GM10266 (cell line): ENCODE measurements around the gene SRPX.
A peak's percentile ranks its signal among the peaks of the same experiment; 100 is the strongest.

Experiments
- DNase-seq: peaks from one replicate; pipeline ENCODE4 v3.0.0; 2012; ENCODE audit errors: extremely low spot score
- CTCF ChIP-seq: IDR thresholded peaks from 2 replicates; pipeline ENCODE4 v1.5.1; 2012; ENCODE audit warnings: mild to moderate bottlenecking, low read depth; ENCODE audit not compliant: control insufficient read depth, insufficient read depth; ENCODE audit errors: missing control alignments

Gene SRPX

GRCh38 chrX:38224160-38224559 lies 3.5 kb upstream of the SRPX start:
- no peak for TF ChIP-seq CTCF
- no peak for DNase-seq

GRCh38 chrX:38221391-38221929 lies 789 bp upstream of the SRPX start:
- DNase-seq, result no peak
- TF ChIP-seq CTCF, result no peak

GRCh38 chrX:38220024-38220414 lies 652 bp downstream of the SRPX start:
- TF ChIP-seq CTCF, result peak; percentile 22
- peak; percentile 14 for DNase-seq

- no peak for TF ChIP-seq CTCF
- DNase-seq, result no peak
These were observed 4.0 kb downstream of the SRPX start for GRCh38 chrX:38216642-38217041.

GRCh38 chrX:38214551-38215531 lies 5.8 kb downstream of the SRPX start:
- no peak for DNase-seq
- no peak for TF ChIP-seq CTCF

- no peak for TF ChIP-seq CTCF
- DNase-seq, result no peak
These were observed 6.6 kb downstream of the SRPX start for GRCh38 chrX:38214044-38214443.

- DNase-seq, result no peak
- TF ChIP-seq CTCF, result no peak
These were observed 8.6 kb downstream of the SRPX start for GRCh38 chrX:38211891-38212635.
